Activated CD8-positive, alpha-beta T cell treated with anti-CD3 and anti-CD28 coated beads, Interleukin-2, amount 10 ng/mL, durations not matched to agents 7 days and 5 days (primary cell): ENCODE data around the gene SNX21. TPM values are rescaled to one million over a fixed set of nuclear protein-coding genes. Genes with fewer than 3 reads are reported as not detected.
"Not testable (repeated sequence)": the region's sequence is repeated elsewhere in the genome, so short reads cannot be mapped to it uniquely, and the experiment has no call there.

Experiments
- ATAC-seq: fragments of 150-1000 bp; cut with Tn5 transposase; one replicate; pipeline ENCODE4 v1.10.0; 2021; ENCODE audit warnings: moderate library complexity
- CTCF ChIA-PET: fragments of 350-600 bp; sonication (Branson Sonifier 250); formaldehyde crosslinking; loops from one replicate; lab custom pipeline; 2021; ENCODE audit warnings: antibody characterized with exemption; lab: Charles Lee
- POLR2A ChIA-PET: fragments of 350-600 bp; sonication (Branson Sonifier 250); formaldehyde crosslinking; loops from one replicate; lab custom pipeline; 2021; ENCODE audit warnings: antibody characterized with exemption; lab: Charles Lee
- DNase-seq: peaks from one replicate; pipeline ENCODE4 v3.0.0-alpha.2; 2020
- H3K27ac Mint-ChIP-seq: one replicate; pipeline ENCODE4 v1.8.0; 2021; ENCODE audit warnings: mild to moderate bottlenecking, mixed read lengths
- H3K27me3 Mint-ChIP-seq: one replicate; pipeline ENCODE4 v1.8.0; 2021; ENCODE audit warnings: low read depth, mixed read lengths
- H3K36me3 Mint-ChIP-seq: one replicate; pipeline ENCODE4 v1.8.0; 2021; ENCODE audit warnings: low read depth, mixed read lengths
- H3K4me1 Mint-ChIP-seq: one replicate; pipeline ENCODE4 v1.8.0; 2021; ENCODE audit warnings: low read depth, mixed read lengths
- H3K4me3 Mint-ChIP-seq: one replicate; pipeline ENCODE4 v1.8.0; 2021; ENCODE audit warnings: mild to moderate bottlenecking, mixed read lengths
- H3K9me3 Mint-ChIP-seq: one replicate; pipeline ENCODE4 v1.8.0; 2022; ENCODE audit warnings: mixed read lengths; ENCODE audit not compliant: insufficient read depth
- total RNA-seq, 2 experiments: library from RNA; stranded (reverse); gene quantifications; one replicate each; pipeline ENCODE4 v1.2.3, GENCODE V29; 2021

The SNX21 gene
- total RNA-seq, 2 experiments from 2014 or later, result 1.6 to 1.7 TPM

DNA sequence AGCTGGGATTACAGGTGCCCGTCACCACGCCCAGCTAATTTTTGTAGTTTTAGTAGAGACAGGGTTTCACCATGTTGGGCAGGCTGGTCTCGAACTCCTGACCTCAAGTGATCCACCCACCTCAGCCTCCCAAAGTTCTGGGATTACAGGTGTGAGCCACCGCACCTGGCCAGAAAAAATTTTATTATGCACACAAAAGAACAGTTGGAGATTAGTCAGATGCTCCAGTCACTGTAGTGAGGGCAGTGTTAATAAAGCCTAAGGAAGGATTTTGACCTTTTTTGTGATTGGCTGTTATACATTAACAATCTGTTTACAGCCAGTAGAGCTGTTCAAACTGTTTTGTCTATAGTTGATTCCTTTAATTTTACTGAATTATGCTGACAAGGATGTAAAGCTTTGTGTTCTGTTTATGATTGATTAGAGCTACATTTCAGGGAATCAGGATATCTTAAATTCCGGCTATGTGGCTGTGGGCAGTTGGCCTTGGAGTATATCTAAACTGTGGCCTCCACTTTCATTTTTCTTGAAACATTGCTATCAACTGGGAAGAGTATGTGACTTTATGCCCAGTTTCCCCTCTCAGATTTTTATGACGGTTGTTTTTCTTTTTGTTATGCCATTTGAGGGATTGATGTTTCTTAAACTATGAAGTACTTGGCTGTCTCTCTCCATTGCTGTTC lies 33.7 kb downstream of the SNX21 start:
- Mint-ChIP-seq H3K27me3 (no peaks in the 10 kb centered on the region), H3K27ac (no peak overlapping the region), H3K4me3 (no peak overlapping the region), H3K9me3 (no peaks in the 10 kb centered on the region), H3K4me1 (no peaks in the 10 kb centered on the region), H3K36me3 (no peaks in the 10 kb centered on the region)
- ATAC-seq (no peak), DNase-seq (no peak)
- ChIA-PET CTCF (interaction anchor here (1.3 kb wide), 1 partner anchor 9 kb away, joined by 3 read pairs; no protein-coding TSS in a partner anchor), POLR2A (interaction anchor here (0.7 kb wide), 1 partner anchor 54 kb away, joined by 3 read pairs; the partner anchor contains the start of gene UBE2C)

DNA sequence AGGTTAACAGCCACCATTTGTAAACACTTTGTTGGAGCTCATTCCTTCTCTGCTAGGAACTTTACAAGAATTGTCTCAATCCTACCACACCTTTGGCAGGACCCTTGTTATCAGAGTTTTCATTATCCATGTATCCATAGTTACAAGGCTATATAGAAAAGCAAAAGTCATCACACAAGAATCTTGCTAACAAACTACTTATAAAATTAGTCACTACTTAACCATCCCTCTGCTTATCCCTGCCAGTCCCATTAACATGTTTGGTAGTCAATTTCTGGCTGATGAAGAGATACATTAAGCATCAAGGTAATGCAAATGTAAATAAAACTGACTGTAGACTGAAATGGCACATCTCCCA lies 34.2 kb downstream of the SNX21 start:
- Mint-ChIP-seq H3K27me3 (no peaks in the 10 kb centered on the region), H3K4me3 (no peak overlapping the region), H3K36me3 (no peaks in the 10 kb centered on the region), H3K9me3 (no peaks in the 10 kb centered on the region), H3K27ac (no peak overlapping the region), H3K4me1 (no peaks in the 10 kb centered on the region)
- DNase-seq, result no peak
- ChIA-PET POLR2A (no interaction called here), CTCF (interaction anchor here (0.6 to 1.3 kb wide), 2 partner anchors 9 to 23 kb away, joined by 3 to 5 read pairs; no protein-coding TSS in a partner anchor)
- ATAC-seq, result no peak

GRCh38 chr20:45872626-45873025 lies 39.0 kb downstream of the SNX21 start:
- DNase-seq (no peak), ATAC-seq (no peak)
- H3K4me3 Mint-ChIP-seq, result no peak overlapping the region
- no peaks in the 10 kb centered on the region for H3K4me1 Mint-ChIP-seq
- H3K36me3 Mint-ChIP-seq, result peaks cover 9% of the 10 kb centered on the region
- H3K9me3 Mint-ChIP-seq, result no peaks in the 10 kb centered on the region
- no peak overlapping the region for H3K27ac Mint-ChIP-seq
- POLR2A ChIA-PET, result no interaction called here
- CTCF ChIA-PET, result interaction anchor here (0.6 kb wide), 1 partner anchor 12 kb away, joined by 3 read pairs; no protein-coding TSS in a partner anchor
- H3K27me3 Mint-ChIP-seq, result no peaks in the 10 kb centered on the region

DNA sequence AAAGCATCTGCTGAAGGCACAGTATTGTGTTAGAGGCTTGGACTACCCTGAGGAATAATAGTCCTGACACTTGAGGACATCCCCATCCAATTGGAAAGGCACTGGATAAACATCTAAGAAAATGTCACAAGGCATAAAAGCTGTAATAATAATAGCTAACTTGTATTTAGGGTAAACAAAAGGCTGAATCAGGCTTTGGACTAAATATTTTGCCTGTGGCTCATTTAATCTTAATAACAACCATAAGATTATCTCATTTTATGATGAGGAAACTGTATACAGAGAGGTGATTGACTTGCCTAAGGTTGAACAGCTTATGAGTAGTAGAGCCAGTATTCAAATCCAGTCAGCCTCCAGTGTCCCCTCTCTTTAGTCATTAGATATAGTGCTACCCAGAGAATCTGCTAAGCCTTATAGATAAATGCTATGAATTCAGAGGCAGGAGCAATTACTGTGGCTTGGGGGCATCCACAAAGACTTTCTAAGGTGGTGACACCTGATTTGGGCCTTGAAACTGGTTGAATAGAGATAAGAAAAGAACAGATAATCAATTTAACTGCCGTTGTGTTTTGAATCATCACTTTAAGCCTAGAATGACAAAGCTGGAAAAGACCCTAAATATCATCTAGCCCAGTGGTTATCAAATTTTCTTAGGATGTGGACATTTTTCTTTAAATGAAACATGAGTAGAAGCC lies 40.0 kb downstream of the SNX21 start:
- ChIA-PET POLR2A (no interaction called here), CTCF (interaction anchor here (0.9 kb wide), 1 partner anchor 103 kb away, joined by 3 read pairs; no protein-coding TSS in a partner anchor)
- DNase-seq (no peak), ATAC-seq (no peak)
- peaks cover 9% of the 10 kb centered on the region for H3K36me3 Mint-ChIP-seq
- no peak overlapping the region for H3K27ac Mint-ChIP-seq
- no peaks in the 10 kb centered on the region for H3K4me1 Mint-ChIP-seq
- H3K27me3 Mint-ChIP-seq, result no peaks in the 10 kb centered on the region
- H3K4me3 Mint-ChIP-seq, result no peak overlapping the region
- H3K9me3 Mint-ChIP-seq, result no peaks in the 10 kb centered on the region

GRCh38 chr20:45874104-45874481 lies 40.5 kb downstream of the SNX21 start:
- H3K4me1 Mint-ChIP-seq, H3K27me3 Mint-ChIP-seq, H3K4me3 Mint-ChIP-seq, H3K9me3 Mint-ChIP-seq, H3K27ac Mint-ChIP-seq, ATAC-seq, DNase-seq, CTCF ChIA-PET, H3K36me3 Mint-ChIP-seq, POLR2A ChIA-PET: not testable (repeated sequence)

GRCh38 chr20:45874576-45874975 lies 41.0 kb downstream of the SNX21 start:
- CTCF ChIA-PET, result interaction anchor here (1.7 kb wide), 1 partner anchor 76 kb away, joined by 6 read pairs; no protein-coding TSS in a partner anchor
- ATAC-seq, result no peak
- POLR2A ChIA-PET, result no interaction called here
- DNase-seq, result no peak
- no peaks in the 10 kb centered on the region for H3K9me3 Mint-ChIP-seq
- H3K27ac Mint-ChIP-seq, result no peak overlapping the region
- H3K4me3 Mint-ChIP-seq, result no peak overlapping the region
- no peaks in the 10 kb centered on the region for H3K27me3 Mint-ChIP-seq
- H3K4me1 Mint-ChIP-seq, result no peaks in the 10 kb centered on the region
- H3K36me3 Mint-ChIP-seq, result peaks cover 9% of the 10 kb centered on the region

DNA sequence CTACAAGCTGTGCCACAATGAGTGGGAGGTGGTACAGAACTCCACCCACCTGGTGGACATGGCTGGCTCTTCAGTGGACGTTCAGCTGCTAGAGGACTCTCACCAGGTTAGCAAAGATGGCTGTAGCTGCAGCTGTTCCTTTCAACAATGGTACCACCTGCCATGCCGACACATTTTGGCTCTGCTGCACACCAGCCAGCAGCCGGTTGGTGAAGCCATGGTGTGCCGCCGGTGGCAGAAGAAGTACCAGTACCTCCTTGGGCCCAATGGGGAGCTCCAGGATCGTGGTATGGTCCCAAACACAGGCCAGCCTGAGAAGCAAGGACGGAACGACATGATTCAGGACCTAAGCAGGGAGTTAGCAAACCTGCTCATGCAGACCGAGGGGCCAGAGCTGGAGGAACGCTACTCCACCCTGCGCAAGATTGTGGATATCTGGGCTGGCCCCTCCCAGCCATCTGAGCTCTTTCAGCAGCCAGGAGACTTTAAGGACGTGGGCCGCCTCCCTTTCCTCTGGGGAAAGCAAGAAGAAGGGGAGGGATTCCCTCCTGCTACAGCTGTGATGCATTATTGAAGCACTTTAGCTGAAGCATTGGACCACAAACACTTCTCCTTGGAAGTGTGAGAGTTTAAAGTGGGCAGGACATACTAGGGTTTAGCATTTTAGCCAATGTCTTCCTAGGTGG lies 44.6 kb downstream of the SNX21 start:
- ChIA-PET POLR2A (no interaction called here), CTCF (no interaction called here)
- ATAC-seq (no peak), DNase-seq (no peak)
- Mint-ChIP-seq H3K9me3 (no peaks in the 10 kb centered on the region), H3K4me3 (no peak overlapping the region), H3K4me1 (peaks cover 22% of the 10 kb centered on the region), H3K27me3 (no peaks in the 10 kb centered on the region), H3K27ac (no peak overlapping the region), H3K36me3 (peaks cover 24% of the 10 kb centered on the region)

DNA sequence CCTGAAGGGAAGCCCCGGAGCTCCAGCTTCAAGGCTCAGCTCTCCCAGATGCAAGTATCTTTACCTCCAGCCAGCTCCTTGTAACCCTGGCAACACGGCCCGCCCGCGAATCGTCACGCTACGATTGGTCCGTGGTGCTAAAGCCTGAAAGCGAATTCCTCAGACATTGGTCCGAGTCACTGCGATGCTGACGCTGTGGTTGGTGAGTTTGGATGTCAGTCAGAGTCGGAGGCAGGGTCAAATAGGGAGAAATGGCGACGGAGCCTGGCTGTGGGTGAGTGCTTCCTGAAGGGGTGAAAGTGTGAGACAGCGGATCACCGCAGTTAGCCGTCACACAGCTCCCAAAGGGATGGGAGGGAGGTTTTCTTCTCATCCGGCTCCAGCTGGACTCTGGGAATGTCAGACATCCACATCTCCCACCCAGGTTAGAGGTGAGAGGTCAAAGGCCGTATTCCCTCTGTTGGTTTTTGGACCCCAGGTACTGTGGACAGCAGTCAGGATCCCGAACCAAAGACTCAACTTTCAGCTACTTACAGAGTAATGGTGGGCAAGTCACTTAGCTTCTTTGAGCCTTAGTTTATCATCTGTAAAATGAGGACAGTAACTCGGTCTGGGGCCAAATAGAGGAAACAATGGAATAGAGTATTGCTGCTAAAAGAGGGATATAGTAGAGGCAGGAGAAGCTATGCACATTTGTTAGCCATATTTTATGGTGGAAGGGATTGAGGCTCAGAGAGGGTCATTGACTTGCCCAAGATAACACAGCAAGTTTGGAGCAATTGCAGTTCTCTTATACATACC lies 47.6 kb downstream of the SNX21 start, which contains the start of gene ZSWIM1:
ZSWIM1 (plus strand) TSS at position 240 of the 801 bp plus-strand sequence. CDS start 1,366 bp downstream, outside the sequence.
- no peaks in the 10 kb centered on the region for H3K9me3 Mint-ChIP-seq
- H3K4me1 Mint-ChIP-seq, result peaks cover 39% of the 10 kb centered on the region
- DNase-seq (peak; percentile 99), ATAC-seq (peak; percentile 99)
- peaks cover 38% of the 10 kb centered on the region for H3K36me3 Mint-ChIP-seq
- ChIA-PET POLR2A (interaction anchor here (0.5 to 4.8 kb wide), 14 partner anchors 9 to 1662 kb away, joined by 3 to 27 read pairs (median 4); partner anchors contain the start of genes ACOT8, CTSA, NEURL2 and PCIF1), CTCF (interaction anchor here (0.6 to 2.6 kb wide), 7 partner anchors 9 to 116 kb away, joined by 3 to 22 read pairs (median 5); partner anchors contain the start of genes CTSA and NEURL2)
- H3K27me3 Mint-ChIP-seq, result no peaks in the 10 kb centered on the region
- peak within 1 kb of the TSS; percentile 84 for H3K27ac Mint-ChIP-seq
- H3K4me3 Mint-ChIP-seq, result peak within 1 kb of the TSS; percentile 86

- peaks cover 32% of the 10 kb centered on the region for H3K36me3 Mint-ChIP-seq
- no peak for ATAC-seq
- H3K27me3 Mint-ChIP-seq, result no peaks in the 10 kb centered on the region
- H3K4me1 Mint-ChIP-seq, result peaks cover 42% of the 10 kb centered on the region
- peak overlapping the region; percentile 63 for H3K4me3 Mint-ChIP-seq
- no peak overlapping the region for H3K27ac Mint-ChIP-seq
- POLR2A ChIA-PET, result interaction anchor here (1.0 to 4.8 kb wide), 4 partner anchors 8 to 66 kb away, joined by 3 to 27 read pairs (median 16); partner anchors contain the start of genes ACOT8, CTSA, NEURL2 and PCIF1
- H3K9me3 Mint-ChIP-seq, result no peaks in the 10 kb centered on the region
- no peak for DNase-seq
- CTCF ChIA-PET, result interaction anchor here (2.2 to 2.6 kb wide), 2 partner anchors 8 to 51 kb away, joined by 8 to 22 read pairs; partner anchors contain the start of genes CTSA and NEURL2
Observed at GRCh38 chr20:45882469-45883099, 49.0 kb downstream of the SNX21 start.

DNA sequence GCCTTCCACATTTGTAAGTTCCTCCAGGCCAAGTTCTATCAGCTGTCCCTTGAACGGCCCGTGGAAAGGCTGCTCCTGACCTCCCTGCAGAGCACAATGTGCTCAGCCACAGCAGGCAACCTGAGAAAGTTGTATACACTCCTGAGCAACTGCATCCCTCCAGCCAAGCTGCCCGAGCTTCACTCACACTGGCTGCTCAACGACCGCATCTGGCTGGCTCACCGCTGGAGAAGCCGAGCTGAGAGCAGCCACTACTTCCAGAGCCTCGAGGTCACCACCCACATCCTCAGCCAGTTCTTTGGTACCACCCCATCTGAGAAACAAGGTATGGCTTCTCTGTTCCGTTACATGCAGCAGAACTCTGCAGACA lies 49.5 kb downstream of the SNX21 start:
- CTCF ChIA-PET, result interaction anchor here (0.9 to 2.6 kb wide), 2 partner anchors 27 to 51 kb away, joined by 3 to 8 read pairs; no protein-coding TSS in a partner anchor
- no peak for DNase-seq
- Mint-ChIP-seq H3K27ac (no peak overlapping the region), H3K4me1 (peaks cover 42% of the 10 kb centered on the region), H3K27me3 (no peaks in the 10 kb centered on the region), H3K36me3 (peaks cover 32% of the 10 kb centered on the region), H3K4me3 (peak overlapping the region; percentile 10), H3K9me3 (no peaks in the 10 kb centered on the region)
- no peak for ATAC-seq
- POLR2A ChIA-PET, result interaction anchor here (4.8 kb wide), 1 partner anchor 51 kb away, joined by 24 read pairs; the partner anchor contains the start of gene PCIF1
